H9 (cell line): Measurements from ENCODE around the gene ARHGAP40. TPM values are rescaled to one million over a fixed set of nuclear protein-coding genes. Genes with fewer than 3 reads are reported as not detected.

Experiments used
- DNase-seq: peaks from one replicate; pipeline ENCODE4 v3.0.0-alpha.2; 2017
- H2AFZ ChIP-seq: one replicate; pipeline ENCODE4 v1.6.1; 2013; ENCODE audit warnings: mild to moderate bottlenecking, low read length, control low read depth, moderate library complexity
- H2AK5ac ChIP-seq: 2 replicates; pipeline ENCODE4 v1.6.1; 2013; ENCODE audit warnings: low read length, control low read depth, mixed read lengths; ENCODE audit not compliant: insufficient read length
- H2BK120ac ChIP-seq: one replicate; pipeline ENCODE4 v1.6.1; 2013; ENCODE audit warnings: low read depth, mild to moderate bottlenecking, low read length, control low read depth, inconsistent platforms; ENCODE audit not compliant: poor library complexity, severe bottlenecking
- H2BK12ac ChIP-seq: 2 replicates; pipeline ENCODE4 v1.6.1; 2013; ENCODE audit warnings: low read length, control low read depth, mixed read lengths, low read depth; ENCODE audit not compliant: insufficient read length
- H2BK15ac ChIP-seq: 2 replicates; pipeline ENCODE4 v1.6.1; 2013; ENCODE audit warnings: low read depth, low read length, control low read depth
- H2BK20ac ChIP-seq: one replicate; pipeline ENCODE4 v1.6.1; 2013; ENCODE audit warnings: low read depth, mild to moderate bottlenecking, low read length, control low read depth, inconsistent platforms; ENCODE audit not compliant: poor library complexity, severe bottlenecking
- H2BK5ac ChIP-seq: 2 replicates; pipeline ENCODE4 v1.6.1; 2013; ENCODE audit warnings: low read length, control low read depth, mixed read lengths; ENCODE audit not compliant: insufficient read length
- H3K14ac ChIP-seq: 2 replicates; pipeline ENCODE4 v1.6.1; 2013; ENCODE audit warnings: low read length, control low read depth; ENCODE audit not compliant: insufficient read depth
- H3K18ac ChIP-seq: 2 replicates; pipeline ENCODE4 v1.6.1; 2013; ENCODE audit warnings: low read depth, mild to moderate bottlenecking, mixed read lengths, low read length, control low read depth; ENCODE audit not compliant: insufficient read length
- H3K23ac ChIP-seq: 2 replicates; pipeline ENCODE4 v1.6.1; 2013; ENCODE audit warnings: low read length, control low read depth, mixed read lengths, low read depth; ENCODE audit not compliant: insufficient read length
- H3K23me2 ChIP-seq: 2 replicates; pipeline ENCODE4 v1.6.1; 2013; ENCODE audit warnings: low read depth, mild to moderate bottlenecking, mixed read lengths, low read length, control low read depth; ENCODE audit not compliant: insufficient read length, poor library complexity, severe bottlenecking
- H3K27ac ChIP-seq: 2 replicates; pipeline ENCODE4 v1.5.1; 2013; ENCODE audit warnings: low read length, control low read depth, mixed read lengths, low read depth; ENCODE audit not compliant: insufficient read length
- H3K27me3 ChIP-seq: 2 replicates; pipeline ENCODE4 v1.6.1; 2013; ENCODE audit warnings: low read length, control low read depth, inconsistent platforms; ENCODE audit not compliant: insufficient read depth
- H3K4ac ChIP-seq: 2 replicates; pipeline ENCODE4 v1.6.1; 2013; ENCODE audit warnings: low read depth, mild to moderate bottlenecking, control low read depth, inconsistent platforms, low read length, moderate library complexity
- H3K4me1 ChIP-seq: 2 replicates; pipeline ENCODE4 v1.6.1; 2013; ENCODE audit warnings: low read length, control low read depth, inconsistent platforms; ENCODE audit not compliant: insufficient read depth
- H3K4me2 ChIP-seq: 2 replicates; pipeline ENCODE4 v1.6.1; 2013; ENCODE audit warnings: low read length, control low read depth, mixed read lengths; ENCODE audit not compliant: insufficient read length, insufficient read depth
- H3K56ac ChIP-seq: 2 replicates; pipeline ENCODE4 v1.6.1; 2013; ENCODE audit warnings: low read depth, mild to moderate bottlenecking, mixed read lengths, low read length, control low read depth; ENCODE audit not compliant: insufficient read length
- H3K79me1 ChIP-seq: 2 replicates; pipeline ENCODE4 v1.6.1; 2013; ENCODE audit warnings: low read depth, mild to moderate bottlenecking, moderate library complexity, low read length, control low read depth, inconsistent platforms; ENCODE audit not compliant: insufficient read depth, poor library complexity, severe bottlenecking
- H3K79me2 ChIP-seq: 2 replicates; pipeline ENCODE4 v1.6.1; 2013; ENCODE audit warnings: low read length, control low read depth, inconsistent platforms; ENCODE audit not compliant: insufficient read depth
- H3K9ac ChIP-seq: 2 replicates; pipeline ENCODE4 v1.6.1; 2013; ENCODE audit warnings: low read length, control low read depth, mixed read lengths; ENCODE audit not compliant: insufficient read length; ENCODE audit errors: extremely low read depth
- H3K9me3 ChIP-seq: one replicate; pipeline ENCODE4 v1.6.1; 2013; ENCODE audit warnings: low read depth, low read length, inconsistent platforms; ENCODE audit not compliant: control insufficient read depth
- H3T11ph ChIP-seq: one replicate; pipeline ENCODE4 v1.6.1; 2013; ENCODE audit warnings: mild to moderate bottlenecking, low read length, control low read depth, inconsistent platforms
- H4K20me1 ChIP-seq: one replicate; pipeline ENCODE4 v1.6.1; 2013; ENCODE audit not compliant: control insufficient read depth, insufficient read length, insufficient read depth
- H4K5ac ChIP-seq: 2 replicates; pipeline ENCODE4 v1.6.1; 2013; ENCODE audit warnings: low read depth, mild to moderate bottlenecking, mixed read lengths, low read length, control low read depth; ENCODE audit not compliant: insufficient read length
- H4K8ac ChIP-seq: replicated peaks from 2 replicates; pipeline ENCODE4 v1.6.1; 2013; ENCODE audit warnings: low read length, control low read depth, mixed read lengths, low read depth; ENCODE audit not compliant: insufficient read length
- H4K91ac ChIP-seq: 2 replicates; pipeline ENCODE4 v1.6.1; 2013; ENCODE audit warnings: low read depth, mild to moderate bottlenecking, moderate library complexity, mixed read lengths, low read length, control low read depth; ENCODE audit not compliant: insufficient read length
- H3K27ac Mint-ChIP-seq, 3 experiments: 2 replicates in 2 of 3; 3 replicates in 1 of 3; pipeline ENCODE4 v1.8.0; 2020 to 2021; ENCODE audit warnings: mixed read lengths in 3 of 3, mild to moderate bottlenecking in 1 of 3, moderate library complexity in 1 of 3
- H3K27me3 Mint-ChIP-seq: 2 replicates; pipeline ENCODE4 v1.8.0; 2021; ENCODE audit warnings: low read depth, mild to moderate bottlenecking, moderate library complexity, mixed read lengths
- H3K36me3 Mint-ChIP-seq, 3 experiments: 2 replicates in 2 of 3; 3 replicates in 1 of 3; pipeline ENCODE4 v1.8.0; 2020 to 2021; ENCODE audit warnings: low read depth in 3 of 3, mixed read lengths in 3 of 3; ENCODE audit not compliant: insufficient read depth in 1 of 3
- H3K4me1 Mint-ChIP-seq, 2 experiments: 2 replicates each; pipeline ENCODE4 v1.8.0; 2020; ENCODE audit warnings: mixed read lengths in 2 of 2
- H3K4me3 Mint-ChIP-seq, 2 experiments: 2 replicates in 1 of 2; 3 replicates in 1 of 2; pipeline ENCODE4 v1.8.0; 2020 to 2021; ENCODE audit warnings: mild to moderate bottlenecking in 2 of 2, mixed read lengths in 2 of 2, moderate library complexity in 1 of 2
- H3K9me3 Mint-ChIP-seq, 2 experiments: 2 replicates in 1 of 2; 3 replicates in 1 of 2; pipeline ENCODE4 v1.8.0; 2020; ENCODE audit warnings: mild to moderate bottlenecking in 2 of 2, mixed read lengths in 2 of 2, moderate library complexity in 1 of 2
- CTCF ChIP-seq: fragments of 200-600 bp; sonication (generic); conservative IDR thresholded peaks from 3 replicates; pipeline ENCODE4 v1.8.0; 2021; ENCODE audit warnings: antibody characterized with exemption, mild to moderate bottlenecking
- WGBS: extraction: QIAGEN DNeasy Blood & Tissue Kit; methylation state at CpG from one replicate; pipeline ENCODE4 v1.1.7; 2013; ENCODE audit warnings: missing lambda C conversion rate, low lambda C conversion rate, mixed read lengths; ENCODE audit not compliant: insufficient read length; ENCODE audit errors: extremely low coverage; 5-methylcytosine and 5-hydroxymethylcytosine counted together
- total RNA-seq: library from RNA; stranded (reverse); gene quantifications from 2 replicates; pipeline ENCODE4 v1.2.1, GENCODE V29; 2021

ARHGAP40 gene
- total RNA-seq, 1 experiment from 2014 or later: 0.17 TPM

- Histone ChIP-seq H3K79me2 (no peaks in the 10 kb centered on the region), H3K14ac (no peak overlapping the region; the same call in 1 of the 2 replicates), H4K91ac (no peak overlapping the region), H3K4me2 (peak overlapping the region; percentile 4), H3K23me2 (peaks cover 10% of the 10 kb centered on the region), H2BK120ac (no peak overlapping the region), H3K9me3 (no peaks in the 10 kb centered on the region), H2BK5ac (no peak overlapping the region), H3K4me1 (peaks cover 4% of the 10 kb centered on the region; the same call in 1 of the 2 replicates), H2AFZ (no peak overlapping the region), H4K8ac (no peak overlapping the region), H3K27ac (no peak overlapping the region), H4K20me1 (no peaks in the 10 kb centered on the region), H3K9ac (no peak overlapping the region), H4K5ac (no peak overlapping the region), H3T11ph (no peak overlapping the region), H3K23ac (no peak overlapping the region), H3K18ac (no peak overlapping the region), H3K27me3 (no peaks in the 10 kb centered on the region; the same call in 1 of the 2 replicates), H3K56ac (no peak overlapping the region), H3K4ac (no peak overlapping the region), H3K79me1 (no peaks in the 10 kb centered on the region), H2BK20ac (no peak overlapping the region), H2BK12ac (no peak overlapping the region), H2AK5ac (no peak overlapping the region), H2BK15ac (no peak overlapping the region)
- H3K9me3 Mint-ChIP-seq: peaks cover 0 to 6% of the 10 kb centered on the region in 2 experiments; a peak in 2 of 5 replicates
- DNase-seq: no peak
- H3K4me3 Mint-ChIP-seq: no peak overlapping the region
- H3K36me3 Mint-ChIP-seq: no peaks in the 10 kb centered on the region; a peak in 1 of 7 replicates
- peaks cover 17 to 39% of the 10 kb centered on the region in 2 experiments for H3K4me1 Mint-ChIP-seq
- H3K27ac Mint-ChIP-seq: no peak overlapping the region
- no CpG with 5 or more reads among the region's 3 CpGs for WGBS
- H3K27me3 Mint-ChIP-seq: peaks cover 73% of the 10 kb centered on the region
- no peak for TF ChIP-seq CTCF
These were observed 69.2 kb downstream of the ARHGAP40 start for GRCh38 chr20:38670786-38671185.
